HepG2 (cell line): ENCODE results near the gene CALU. TPM values are rescaled to one million over a fixed set of nuclear protein-coding genes. Genes with fewer than 3 reads are reported as not detected.

ENCODE experiments used
- ATAC-seq: fragments of 200-7000 bp; cut with Tn5 transposase; 3 replicates; pipeline ENCODE4 v1.9.1; 2020; ENCODE audit warnings: mild to moderate bottlenecking, moderate library complexity
- BruUV-seq: library from RNA; stranded (reverse); fragments of 400-500 nt; replicated peaks from 2 replicates; lab custom pipeline; 2021; lab: Mats Ljungman, UMichigan
- CTCF ChIA-PET: fragments of 300-600 bp; formaldehyde crosslinking; extraction: SDS; loops from one replicate; lab custom pipeline; 2021; ENCODE audit warnings: low total read pairs, inconsistent platforms, low intra/inter-chr PET ratio; lab: Yijun Ruan, JAX
- POLR2A ChIA-PET: fragments of 350-600 bp; sonication (Branson Sonifier 250); formaldehyde crosslinking; loops from one replicate; lab custom pipeline; 2020; ENCODE audit warnings: antibody characterized with exemption, inconsistent platforms; lab: Yijun Ruan, JAX
- DNase-seq: peaks from one replicate; pipeline ENCODE4 v3.0.0-alpha.2; 2015; ENCODE audit warnings: low spot score
- FAIRE-seq: peaks from 3 replicates; lab custom pipeline; 2011; peaks lifted over from hg19 to GRCh38; lab: Jason Lieb, UNC
- H2AFZ ChIP-seq: one replicate; pipeline ENCODE4 v1.6.1; 2011; ENCODE audit warnings: low read length, inconsistent platforms
- H3K27ac ChIP-seq: fragments of 300-600 bp; 3 replicates; pipeline ENCODE4 v1.8.0; 2011; ENCODE audit warnings: mixed run types, mild to moderate bottlenecking, mixed read lengths, low read length, inconsistent platforms; ENCODE audit not compliant: insufficient read depth; ENCODE audit errors: extremely low read length
- H3K27me3 ChIP-seq, 2 experiments: fragments of 200-600 bp in 1 of 2; 2 replicates in 1 of 2; 3 replicates in 1 of 2; pipeline versions ENCODE4 v1.6.0 to v1.8.0; 2011; ENCODE audit warnings: low read length in 2 of 2, mild to moderate bottlenecking in 2 of 2, moderate library complexity in 2 of 2, inconsistent platforms in 1 of 2; ENCODE audit not compliant: insufficient read depth in 2 of 2, control insufficient read depth in 1 of 2
- H3K36me3 ChIP-seq, 2 experiments: fragments of 200-600 bp in 1 of 2; replicated peaks in 1 of 2; 2 replicates in 1 of 2; 3 replicates in 1 of 2; pipeline versions ENCODE4 v1.5.1 to v1.8.0; 2011; ENCODE audit warnings: low read length in 2 of 2, inconsistent platforms in 1 of 2; ENCODE audit not compliant: insufficient read depth in 2 of 2, control insufficient read depth in 1 of 2
- H3K4me1 ChIP-seq: 2 replicates; pipeline ENCODE4 v1.5.1; 2012; ENCODE audit warnings: low read length, inconsistent platforms; ENCODE audit not compliant: insufficient read depth
- H3K4me2 ChIP-seq: 2 replicates; pipeline ENCODE4 v1.6.0; 2011; ENCODE audit warnings: low read depth, low read length, inconsistent platforms
- H3K4me3 ChIP-seq, 3 experiments: fragments of 200-600 bp in 1 of 3; sonication (generic), shearing (Covaris generic) in 1 of 3; replicated peaks in 1 of 3; 2 replicates each; pipeline ENCODE4 v1.5.1; 2011 to 2016; ENCODE audit warnings: low read length in 3 of 3, inconsistent platforms in 2 of 3, low read depth in 2 of 3, mild to moderate bottlenecking in 2 of 3, control low read depth in 1 of 3, mixed read lengths in 1 of 3; ENCODE audit not compliant: insufficient read depth in 1 of 3
- H3K79me2 ChIP-seq: one replicate; pipeline ENCODE4 v1.6.1; 2011; ENCODE audit warnings: low read length, inconsistent platforms; ENCODE audit not compliant: insufficient read depth
- H3K9ac ChIP-seq: 2 replicates; pipeline ENCODE4 v1.6.0; 2011; ENCODE audit warnings: mild to moderate bottlenecking, low read depth, low read length, inconsistent platforms; ENCODE audit not compliant: insufficient read depth
- H3K9me3 ChIP-seq: 2 replicates; pipeline ENCODE4 v1.5.1; 2012; ENCODE audit warnings: mild to moderate bottlenecking, low read length
- H4K20me1 ChIP-seq: 2 replicates; pipeline ENCODE4 v1.6.0; 2011; ENCODE audit warnings: inconsistent platforms, mild to moderate bottlenecking, low read length, moderate library complexity; ENCODE audit not compliant: insufficient read depth
- CEBPB ChIP-seq: IDR thresholded peaks from 2 replicates; pipeline ENCODE4 v1.6.1; 2011; ENCODE audit warnings: low read depth, low read length, improper control_type of control experiment, borderline replicate concordance
- IRF2 ChIP-seq: IDR thresholded peaks from 2 replicates; pipeline ENCODE4 v1.6.1; 2018; ENCODE audit warnings: missing genetic modification reagents, missing compliant biosample characterization
- LCORL ChIP-seq, 2 experiments: fragments of 450-650 bp in 1 of 2; sonication (generic) in 1 of 2; formaldehyde crosslinking in 1 of 2; IDR thresholded peaks; 2 replicates each; pipeline versions ENCODE4 v1.5.0 to v1.6.1; 2017 to 2020; ENCODE audit warnings: antibody characterized with exemption in 1 of 2, missing genetic modification reagents in 1 of 2
- PLRG1 ChIP-seq: fragments of 450-650 bp; conservative IDR thresholded peaks from 2 replicates; pipeline ENCODE4 v1.6.1; 2016
- SALL1 ChIP-seq: sonication (generic); formaldehyde crosslinking; IDR thresholded peaks from 2 replicates; pipeline ENCODE4 v1.8.0; 2022; ENCODE audit warnings: mild to moderate bottlenecking, missing genetic modification reagents
- SMARCE1 ChIP-seq: fragments of 450-650 bp; IDR thresholded peaks from 2 replicates; pipeline ENCODE4 v1.6.1; 2017; ENCODE audit warnings: borderline replicate concordance
- STAT5B ChIP-seq: sonication (generic); formaldehyde crosslinking; IDR thresholded peaks from 2 replicates; pipeline ENCODE4 v1.4.0; 2020; ENCODE audit warnings: missing genetic modification reagents
- TBL1XR1 ChIP-seq: fragments of 150-350 bp; IDR thresholded peaks from 2 replicates; pipeline ENCODE4 v1.6.1; 2014; ENCODE audit warnings: borderline replicate concordance, low read length; ENCODE audit not compliant: partially characterized antibody
- ZNF292 ChIP-seq: sonication (generic); formaldehyde crosslinking; IDR thresholded peaks from 2 replicates; pipeline ENCODE4 v1.8.1; 2022; ENCODE audit warnings: mild to moderate bottlenecking, low read depth, missing genetic modification reagents, borderline replicate concordance
- WGBS: methylation state at CpG from one replicate; pipeline ENCODE4 v1.1.6; 2017; ENCODE audit warnings: low lambda C conversion rate; 5-methylcytosine and 5-hydroxymethylcytosine counted together
- in situ Hi-C: cut with HindIII; loops from 2 replicates; pipeline ENCODE4 v1.10.0; 2017; ENCODE audit warnings: low pct_unique_long_range_greater_than_20kb; ENCODE audit not compliant: extremely low pct_ligation_motif_present
- intact Hi-C: fragments of 100-400 bp; cut with micrococcal nuclease; formaldehyde crosslinking; loops from one replicate; pipeline ENCODE4 v1.10.0; 2022; ENCODE audit not compliant: unreplicated experiment
- polyA plus RNA-seq, 8 experiments: library from polyadenylated mRNA; depleted of rRNA in 3 of 8; stranded (reverse) in 7 of 8; unstranded in 1 of 8; fragments of >200 nt; fragmentation: Illumina TruSeq in 4 of 8; extraction: Trizol in 4 of 8; gene quantifications; 2 replicates each; pipeline versions ENCODE4 v1.2.1 to v1.2.3, GENCODE V29; 2011 to 2016; ENCODE audit warnings: low read depth in 4 of 8, missing spikeins in 1 of 8, mixed read lengths in 1 of 8; ENCODE audit not compliant: insufficient read depth in 1 of 8
- total RNA-seq, 5 experiments: library from RNA; depleted of rRNA; stranded (reverse); fragments of >200 nt; fragmentation: Illumina TruSeq; extraction: Trizol; gene quantifications; 2 replicates each; pipeline ENCODE4 v1.2.3, GENCODE V29; 2016; ENCODE audit warnings: low read depth in 1 of 5
- TF ChIP-seq, protein P1 (sequence below): sonication (generic); formaldehyde crosslinking; IDR thresholded peaks from 2 replicates; pipeline ENCODE4 v1.4.0; 2020; ENCODE audit warnings: low read depth, missing genetic modification reagents
- TF ChIP-seq, protein P2 (sequence below): sonication (generic); formaldehyde crosslinking; IDR thresholded peaks from 2 replicates; pipeline ENCODE4 v1.5.1; 2020; ENCODE audit warnings: missing genetic modification reagents, mild to moderate bottlenecking, borderline replicate concordance
- TF ChIP-seq, protein P3 (sequence below): sonication (generic); formaldehyde crosslinking; IDR thresholded peaks from 2 replicates; pipeline ENCODE4 v1.4.0; 2020; ENCODE audit warnings: mild to moderate bottlenecking, missing genetic modification reagents

The CALU gene
- total and polyA plus RNA-seq, 2 of the 13 experiments (the other 11 are each of a cell fraction or from before 2014, with no cell fraction given): 198 to 252 TPM

DNA sequence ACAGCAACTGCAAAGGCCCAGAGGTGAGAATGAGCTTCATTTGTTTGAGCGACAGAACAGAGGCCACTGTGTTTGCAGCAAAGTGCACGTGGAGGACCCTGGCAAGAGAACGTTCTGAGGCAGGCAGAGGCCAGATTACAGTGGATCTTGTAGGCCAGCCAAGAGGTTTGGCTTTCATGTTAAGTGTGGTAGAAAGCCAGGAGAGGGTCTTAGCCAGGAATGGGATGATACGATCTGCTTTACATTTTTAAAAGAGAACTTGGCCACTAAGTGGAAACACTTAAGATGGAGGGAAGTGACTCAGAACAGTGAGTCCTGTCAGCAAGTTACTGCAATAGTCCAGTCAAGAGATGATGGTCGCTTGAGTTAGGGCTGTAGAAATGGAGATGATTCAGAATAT lies 57.2 kb downstream of the CALU start:
- H3K36me3 ChIP-seq: no peaks in the 10 kb centered on the region
- H3K4me1 ChIP-seq: peaks cover 6% of the 10 kb centered on the region
- peaks cover 7 to 26% of the 10 kb centered on the region in 2 experiments; a peak in 4 of 5 replicates for H3K27me3 ChIP-seq
- TF ChIP-seq SALL1 (CRISPR knock-in tag) (no peak), LCORL (IDR thresholded peaks at IDR 0.05) (no peak), LCORL (CRISPR knock-in tag; IDR thresholded peaks at IDR 0.05) (no peak), TBL1XR1 (no peak), SMARCE1 (no peak), PLRG1 (no peak), ZNF292 (CRISPR knock-in tag) (no peak), CEBPB (no peak), STAT5B (CRISPR knock-in tag) (no peak), IRF2 (CRISPR knock-in tag) (no peak)
- TF ChIP-seq, protein P1, sequence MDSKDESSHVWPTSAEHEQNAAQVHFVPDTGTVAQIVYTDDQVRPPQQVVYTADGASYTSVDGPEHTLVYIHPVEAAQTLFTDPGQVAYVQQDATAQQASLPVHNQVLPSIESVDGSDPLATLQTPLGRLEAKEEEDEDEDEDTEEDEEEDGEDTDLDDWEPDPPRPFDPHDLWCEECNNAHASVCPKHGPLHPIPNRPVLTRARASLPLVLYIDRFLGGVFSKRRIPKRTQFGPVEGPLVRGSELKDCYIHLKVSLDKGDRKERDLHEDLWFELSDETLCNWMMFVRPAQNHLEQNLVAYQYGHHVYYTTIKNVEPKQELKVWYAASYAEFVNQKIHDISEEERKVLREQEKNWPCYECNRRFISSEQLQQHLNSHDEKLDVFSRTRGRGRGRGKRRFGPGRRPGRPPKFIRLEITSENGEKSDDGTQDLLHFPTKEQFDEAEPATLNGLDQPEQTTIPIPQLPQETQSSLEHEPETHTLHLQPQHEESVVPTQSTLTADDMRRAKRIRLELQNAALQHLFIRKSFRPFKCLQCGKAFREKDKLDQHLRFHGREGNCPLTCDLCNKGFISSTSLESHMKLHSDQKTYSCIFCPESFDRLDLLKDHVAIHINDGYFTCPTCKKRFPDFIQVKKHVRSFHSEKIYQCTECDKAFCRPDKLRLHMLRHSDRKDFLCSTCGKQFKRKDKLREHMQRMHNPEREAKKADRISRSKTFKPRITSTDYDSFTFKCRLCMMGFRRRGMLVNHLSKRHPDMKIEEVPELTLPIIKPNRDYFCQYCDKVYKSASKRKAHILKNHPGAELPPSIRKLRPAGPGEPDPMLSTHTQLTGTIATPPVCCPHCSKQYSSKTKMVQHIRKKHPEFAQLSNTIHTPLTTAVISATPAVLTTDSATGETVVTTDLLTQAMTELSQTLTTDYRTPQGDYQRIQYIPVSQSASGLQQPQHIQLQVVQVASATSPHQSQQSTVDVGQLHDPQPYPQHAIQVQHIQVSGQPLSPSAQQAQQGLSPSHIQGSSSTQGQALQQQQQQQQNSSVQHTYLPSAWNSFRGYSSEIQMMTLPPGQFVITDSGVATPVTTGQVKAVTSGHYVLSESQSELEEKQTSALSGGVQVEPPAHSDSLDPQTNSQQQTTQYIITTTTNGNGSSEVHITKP (CRISPR knock-in tag): no peak
- TF ChIP-seq, protein P2, sequence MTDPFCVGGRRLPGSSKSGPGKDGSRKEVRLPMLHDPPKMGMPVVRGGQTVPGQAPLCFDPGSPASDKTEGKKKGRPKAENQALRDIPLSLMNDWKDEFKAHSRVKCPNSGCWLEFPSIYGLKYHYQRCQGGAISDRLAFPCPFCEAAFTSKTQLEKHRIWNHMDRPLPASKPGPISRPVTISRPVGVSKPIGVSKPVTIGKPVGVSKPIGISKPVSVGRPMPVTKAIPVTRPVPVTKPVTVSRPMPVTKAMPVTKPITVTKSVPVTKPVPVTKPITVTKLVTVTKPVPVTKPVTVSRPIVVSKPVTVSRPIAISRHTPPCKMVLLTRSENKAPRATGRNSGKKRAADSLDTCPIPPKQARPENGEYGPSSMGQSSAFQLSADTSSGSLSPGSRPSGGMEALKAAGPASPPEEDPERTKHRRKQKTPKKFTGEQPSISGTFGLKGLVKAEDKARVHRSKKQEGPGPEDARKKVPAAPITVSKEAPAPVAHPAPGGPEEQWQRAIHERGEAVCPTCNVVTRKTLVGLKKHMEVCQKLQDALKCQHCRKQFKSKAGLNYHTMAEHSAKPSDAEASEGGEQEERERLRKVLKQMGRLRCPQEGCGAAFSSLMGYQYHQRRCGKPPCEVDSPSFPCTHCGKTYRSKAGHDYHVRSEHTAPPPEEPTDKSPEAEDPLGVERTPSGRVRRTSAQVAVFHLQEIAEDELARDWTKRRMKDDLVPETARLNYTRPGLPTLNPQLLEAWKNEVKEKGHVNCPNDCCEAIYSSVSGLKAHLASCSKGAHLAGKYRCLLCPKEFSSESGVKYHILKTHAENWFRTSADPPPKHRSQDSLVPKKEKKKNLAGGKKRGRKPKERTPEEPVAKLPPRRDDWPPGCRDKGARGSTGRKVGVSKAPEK: no peak
- TF ChIP-seq, protein P3, sequence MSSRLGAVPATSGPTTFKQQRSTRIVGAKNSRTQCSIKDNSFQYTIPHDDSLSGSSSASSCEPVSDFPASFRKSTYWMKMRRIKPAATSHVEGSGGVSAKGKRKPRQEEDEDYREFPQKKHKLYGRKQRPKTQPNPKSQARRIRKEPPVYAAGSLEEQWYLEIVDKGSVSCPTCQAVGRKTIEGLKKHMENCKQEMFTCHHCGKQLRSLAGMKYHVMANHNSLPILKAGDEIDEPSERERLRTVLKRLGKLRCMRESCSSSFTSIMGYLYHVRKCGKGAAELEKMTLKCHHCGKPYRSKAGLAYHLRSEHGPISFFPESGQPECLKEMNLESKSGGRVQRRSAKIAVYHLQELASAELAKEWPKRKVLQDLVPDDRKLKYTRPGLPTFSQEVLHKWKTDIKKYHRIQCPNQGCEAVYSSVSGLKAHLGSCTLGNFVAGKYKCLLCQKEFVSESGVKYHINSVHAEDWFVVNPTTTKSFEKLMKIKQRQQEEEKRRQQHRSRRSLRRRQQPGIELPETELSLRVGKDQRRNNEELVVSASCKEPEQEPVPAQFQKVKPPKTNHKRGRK (CRISPR knock-in tag): no peak
- H3K79me2 ChIP-seq: no peaks in the 10 kb centered on the region
- no TSS peak for BruUV-seq
- FAIRE-seq (no peak), ATAC-seq (no peak), DNase-seq (no peak)
- no peak overlapping the region for H3K9ac ChIP-seq
- intact Hi-C loops (no loop called here), in situ Hi-C loops (no loop called here)
- H2AFZ ChIP-seq: no peak overlapping the region
- no peaks in the 10 kb centered on the region for H4K20me1 ChIP-seq
- H3K4me3 ChIP-seq: no peak overlapping the region
- H3K27ac ChIP-seq: no peak overlapping the region
- H3K4me2 ChIP-seq: no peak overlapping the region
- ChIA-PET POLR2A (no interaction called here), CTCF (no interaction called here)
- H3K9me3 ChIP-seq: no peaks in the 10 kb centered on the region
- WGBS: 45% methylated on average over 5 of the region's 5 CpGs
